Common myeloid progenitor, CD34-positive (primary cell): ENCODE results near the gene SLC35A5.

Source experiments
- CTCF ChIA-PET: fragments of 350-600 bp; sonication (Branson Sonifier 250); formaldehyde crosslinking; loops from one replicate; lab custom pipeline; 2021; ENCODE audit warnings: antibody characterized with exemption; lab: Charles Lee
- POLR2A ChIA-PET: fragments of 350-600 bp; sonication (Branson Sonifier 250); formaldehyde crosslinking; loops from one replicate; lab custom pipeline; 2021; ENCODE audit warnings: antibody characterized with exemption; lab: Charles Lee
- DNase-seq, 3 donors: peaks; one replicate each; pipeline versions ENCODE4 v3.0.0 to v3.0.0-alpha.2; 2013
- H3K27ac ChIP-seq, 2 experiments: 1 replicate in 1 of 2; 2 replicates in 1 of 2; pipeline ENCODE4 v1.7.0; 2013; ENCODE audit warnings: inconsistent platforms in 2 of 2, low read length in 2 of 2, mild to moderate bottlenecking in 2 of 2, low read depth in 1 of 2, moderate library complexity in 1 of 2; ENCODE audit not compliant: severe bottlenecking in 2 of 2, insufficient read depth in 1 of 2, poor library complexity in 1 of 2
- H3K27me3 ChIP-seq, 5 experiments: replicated peaks in 2 of 5; 1 replicate in 3 of 5; 2 replicates in 2 of 5; pipeline versions ENCODE4 v1.6.1 to v1.7.0; 2013; ENCODE audit warnings: low read length in 4 of 5, mild to moderate bottlenecking in 2 of 5, moderate library complexity in 2 of 5, inconsistent platforms in 1 of 5; ENCODE audit not compliant: insufficient read depth in 5 of 5, control insufficient read depth in 4 of 5
- H3K36me3 ChIP-seq, 4 experiments: 1 replicate in 2 of 4; 2 replicates in 2 of 4; pipeline versions ENCODE4 v1.6.1 to v1.7.0; 2013; ENCODE audit warnings: low read length in 3 of 4, control low read depth in 1 of 4, mild to moderate bottlenecking in 1 of 4; ENCODE audit not compliant: control insufficient read depth in 4 of 4, insufficient read depth in 4 of 4
- H3K4me1 ChIP-seq, 4 experiments: 1 replicate in 3 of 4; 2 replicates in 1 of 4; pipeline versions ENCODE4 v1.6.1 to v1.7.1; 2013; ENCODE audit warnings: low read length in 3 of 4, mild to moderate bottlenecking in 3 of 4, control low read depth in 1 of 4, inconsistent platforms in 1 of 4, moderate library complexity in 1 of 4; ENCODE audit not compliant: control insufficient read depth in 4 of 4, insufficient read depth in 4 of 4; ENCODE audit errors: control extremely low read depth in 1 of 4
- H3K4me3 ChIP-seq, 7 experiments: 1 replicate in 4 of 7; 2 replicates in 3 of 7; pipeline versions ENCODE4 v1.5.1 to v1.7.0; 2013; ENCODE audit warnings: mild to moderate bottlenecking in 7 of 7, low read length in 6 of 7, moderate library complexity in 6 of 7, inconsistent platforms in 2 of 7, low read depth in 2 of 7, control low read depth in 1 of 7; ENCODE audit not compliant: insufficient read depth in 4 of 7, control insufficient read depth in 1 of 7; ENCODE audit errors: extremely low read depth in 1 of 7
- H3K9me3 ChIP-seq, 5 experiments: 1 replicate in 4 of 5; 2 replicates in 1 of 5; pipeline versions ENCODE4 v1.6.1 to v1.7.1; 2013; ENCODE audit warnings: low read length in 4 of 5, mild to moderate bottlenecking in 2 of 5, inconsistent platforms in 1 of 5, low read depth in 1 of 5, moderate library complexity in 1 of 5; ENCODE audit not compliant: control insufficient read depth in 4 of 5, insufficient read depth in 2 of 5; ENCODE audit errors: control extremely low read depth in 1 of 5
- WGBS: methylation state at CpG from one replicate; pipeline ENCODE4 v1.1.5; 2013; ENCODE audit not compliant: insufficient coverage; 5-methylcytosine and 5-hydroxymethylcytosine counted together

SLC35A5 gene

GRCh38 chr3:112634786-112635541, 73.1 kb downstream of the SLC35A5 start:
- Histone ChIP-seq H3K27me3 (no peaks in the 10 kb centered on the region), H3K9me3 (no peaks in the 10 kb centered on the region), H3K27ac (no peak overlapping the region), H3K36me3 (no peaks in the 10 kb centered on the region), H3K4me1 (peaks cover 0 to 3% (median 0%) of the 10 kb centered on the region in 4 experiments), H3K4me3 (no peak overlapping the region)
- ChIA-PET POLR2A (no interaction called here), CTCF (interaction anchor here (0.8 to 0.9 kb wide), 2 partner anchors 9 to 52 kb away, joined by 4 read pairs; no protein-coding TSS in a partner anchor)
- WGBS = 91% methylated on average over 2 of the region's 4 CpGs
- DNase-seq = no peak
